K562 (cell line): ENCODE results near the gene NTN1. TPM values are rescaled to one million over a fixed set of nuclear protein-coding genes. Genes with fewer than 3 reads are reported as not detected.

Experiments
- ATAC-seq: fragments of 200-7000 bp; cut with Tn5 transposase; 3 replicates; pipeline ENCODE4 v1.9.1; 2020; ENCODE audit warnings: moderate library complexity
- BruUV-seq: library from RNA; stranded (reverse); fragments of 400-500 nt; replicated peaks from 2 replicates; lab custom pipeline; 2021; lab: Mats Ljungman, UMichigan
- CTCF ChIA-PET: fragments of 300-600 bp; formaldehyde crosslinking; extraction: SDS; loops from one replicate; lab custom pipeline; 2021; ENCODE audit warnings: low intra/inter-chr PET ratio; lab: Yijun Ruan, JAX
- POLR2A ChIA-PET: fragments of 300-600, 350-650 bp; sonication (Branson Sonifier 250); formaldehyde crosslinking; extraction: SDS; loops from one replicate; lab custom pipeline; 2021; ENCODE audit warnings: antibody characterized with exemption, inconsistent platforms; lab: Yijun Ruan, JAX
- DNase-seq, 4 experiments: peaks; one replicate each; pipeline versions ENCODE4 v3.0.0 to v3.0.0-alpha.2; 2011 to 2018; ENCODE audit warnings: low spot score in 3 of 4, mixed read lengths in 3 of 4; ENCODE audit errors: extremely low read depth in 1 of 4
- FAIRE-seq: peaks from 2 replicates; lab custom pipeline; 2011; peaks lifted over from hg19 to GRCh38; lab: Jason Lieb, UNC
- H2AFZ ChIP-seq: 2 replicates; pipeline ENCODE4 v1.6.0; 2011; ENCODE audit warnings: low read depth, low read length, control low read depth, inconsistent platforms
- H3K27ac ChIP-seq: fragments of 200-600 bp; 3 replicates; pipeline ENCODE4 v1.8.0; 2011; ENCODE audit warnings: low read depth, mild to moderate bottlenecking, control low read depth, inconsistent platforms, low read length, moderate library complexity, mixed read lengths; ENCODE audit errors: extremely low read depth
- H3K27me3 ChIP-seq, 2 experiments: fragments of 300-600 bp in 1 of 2; 2 replicates in 1 of 2; 3 replicates in 1 of 2; pipeline versions ENCODE4 v1.6.0 to v1.8.0; 2011; ENCODE audit warnings: inconsistent platforms in 2 of 2, low read length in 2 of 2, mild to moderate bottlenecking in 1 of 2, mixed read lengths in 1 of 2, moderate library complexity in 1 of 2; ENCODE audit not compliant: control insufficient read depth in 2 of 2, insufficient read depth in 2 of 2
- H3K36me3 ChIP-seq: fragments of 300-600 bp; 3 replicates; pipeline ENCODE4 v1.8.0; 2011; ENCODE audit warnings: mild to moderate bottlenecking, low read length, inconsistent platforms; ENCODE audit not compliant: control insufficient read depth, insufficient read depth
- H3K4me1 ChIP-seq, 2 experiments: fragments of 200-600 bp in 1 of 2; replicated peaks in 1 of 2; 2 replicates in 1 of 2; 3 replicates in 1 of 2; pipeline versions ENCODE4 v1.5.1 to v1.8.0; 2011; ENCODE audit warnings: inconsistent platforms in 2 of 2, low read length in 2 of 2, mild to moderate bottlenecking in 1 of 2, mixed read lengths in 1 of 2, moderate library complexity in 1 of 2; ENCODE audit not compliant: control insufficient read depth in 2 of 2, insufficient read depth in 2 of 2
- H3K4me2 ChIP-seq: 2 replicates; pipeline ENCODE4 v1.6.1; 2011; ENCODE audit warnings: low read length, control low read depth, inconsistent platforms, mixed read lengths; ENCODE audit not compliant: insufficient read depth
- H3K4me3 ChIP-seq: fragments of 200-600 bp; sonication (generic), shearing (Covaris generic); 2 replicates; pipeline ENCODE4 v1.5.1; 2016; ENCODE audit warnings: control low read depth, inconsistent platforms
- H3K79me2 ChIP-seq: fragments of 200-600 bp; 3 replicates; pipeline ENCODE4 v1.8.0; 2011; ENCODE audit warnings: low read length, inconsistent platforms; ENCODE audit not compliant: control insufficient read depth, insufficient read depth
- H3K9ac ChIP-seq, 2 experiments: 2 replicates each; pipeline versions ENCODE4 v1.6.0 to v1.6.1; 2011; ENCODE audit warnings: low read depth in 2 of 2, low read length in 2 of 2, control low read depth in 1 of 2, inconsistent platforms in 1 of 2, mild to moderate bottlenecking in 1 of 2, mixed read lengths in 1 of 2; ENCODE audit not compliant: insufficient read depth in 1 of 2
- H3K9me1 ChIP-seq: one replicate; pipeline ENCODE4 v1.6.0; 2011; ENCODE audit warnings: inconsistent platforms, mild to moderate bottlenecking, low read length, moderate library complexity; ENCODE audit not compliant: control insufficient read depth, insufficient read depth
- H3K9me3 ChIP-seq: replicated peaks from 2 replicates; pipeline ENCODE4 v1.5.1; 2011; ENCODE audit warnings: low read depth, low read length, inconsistent platforms; ENCODE audit not compliant: control insufficient read depth, insufficient read depth
- H4K20me1 ChIP-seq: replicated peaks from 2 replicates; pipeline ENCODE4 v1.6.1; 2011; ENCODE audit warnings: low read length, inconsistent platforms, mixed read lengths; ENCODE audit not compliant: control insufficient read depth, insufficient read depth
- ATF3 ChIP-seq, 2 experiments: fragments of 450-650 bp in 1 of 2; sonication (generic) in 1 of 2; formaldehyde crosslinking in 1 of 2; IDR thresholded peaks in 1 of 2; conservative IDR thresholded peaks in 1 of 2; 2 replicates each; pipeline versions ENCODE4 v1.6.1 to v1.8.1; 2016 to 2023; ENCODE audit warnings: mild to moderate bottlenecking in 2 of 2, moderate library complexity in 2 of 2, inconsistent platforms in 1 of 2, missing genetic modification reagents in 1 of 2
- CBFB ChIP-seq: sonication (generic); formaldehyde crosslinking; IDR thresholded peaks from 2 replicates; pipeline ENCODE4 v1.4.0; 2020; ENCODE audit warnings: mild to moderate bottlenecking, missing genetic modification reagents
- CBX8 ChIP-seq: fragments of 200-600 bp; sonication (generic); IDR thresholded peaks from 2 replicates; pipeline ENCODE4 v1.6.1; 2012; ENCODE audit warnings: borderline replicate concordance, mixed run types, low read depth, mild to moderate bottlenecking, moderate library complexity, mixed read lengths, low read length, control low read depth, inconsistent platforms; ENCODE audit not compliant: poor library complexity, severe bottlenecking; ENCODE audit errors: extremely low read depth
- CHD2 ChIP-seq: IDR thresholded peaks from 2 replicates; pipeline ENCODE4 v1.6.1; 2011; ENCODE audit warnings: low read depth, low read length
- MLLT1 ChIP-seq, 2 experiments: fragments of 450-650 bp; IDR thresholded peaks; 2 replicates each; pipeline ENCODE4 v1.6.1; 2016
- TCF15 ChIP-seq: fragments of 250-450 bp; sonication (Bioruptor Pico); IDR thresholded peaks from 2 replicates; pipeline ENCODE4 v1.8.0; 2022; ENCODE audit warnings: moderate library complexity, mild to moderate bottlenecking, inconsistent platforms
- TSC22D4 ChIP-seq: fragments of 450-650 bp; IDR thresholded peaks from 2 replicates; pipeline ENCODE4 v1.6.1; 2016; ENCODE audit warnings: missing genetic modification characterization, missing biosample characterization, control low read depth
- ZNF146 ChIP-seq: IDR thresholded peaks from one replicate; pipeline ENCODE4 v1.6.1; 2018; ENCODE audit warnings: missing compliant biosample characterization; ENCODE audit not compliant: unreplicated experiment
- ZNF449 ChIP-seq: fragments of 250-450 bp; sonication (Bioruptor Pico); IDR thresholded peaks from 2 replicates; pipeline ENCODE4 v1.8.0; 2022; ENCODE audit warnings: moderate library complexity, mild to moderate bottlenecking, inconsistent platforms
- ZSCAN29 ChIP-seq: fragments of 450-650 bp; IDR thresholded peaks from 2 replicates; pipeline ENCODE4 v1.6.1; 2017
- WGBS: fragments of 100-300 bp; shearing (Covaris generic); methylation state at CpG from one replicate; pipeline ENCODE4 v1.1.6; 2016; ENCODE audit warnings: low coverage, mixed read lengths; ENCODE audit not compliant: insufficient coverage; ENCODE audit errors: missing lambda C conversion rate; 5-methylcytosine and 5-hydroxymethylcytosine counted together
- in situ Hi-C: fragments of 300-500 bp; cut with MboI; formaldehyde crosslinking; loops from 4 replicates; pipeline ENCODE4 v1.15.0; 2018; ENCODE audit warnings: inconsistent platforms, mixed read lengths
- intact Hi-C: fragments of 100-400 bp; cut with micrococcal nuclease; formaldehyde crosslinking; loops from 2 replicates; pipeline ENCODE4 v1.14.2; 2022
- polyA plus RNA-seq, 8 experiments: library from polyadenylated mRNA; depleted of rRNA in 4 of 8; stranded (reverse) in 5 of 8; unstranded in 3 of 8; fragments of >200 nt; fragmentation: Nextera tagmentation in 2 of 8; fragmentation: Illumina TruSeq in 1 of 8; extraction: Ambion mirVana in 2 of 8; extraction: Trizol in 1 of 8; gene quantifications; 2 replicates each; pipeline versions ENCODE4 v1.2.1 to v1.2.3, GENCODE V29; 2011 to 2014; ENCODE audit warnings: inconsistent platforms in 1 of 8, missing spikeins in 1 of 8
- total RNA-seq, 7 experiments: library from RNA; depleted of rRNA in 6 of 7; stranded (reverse); fragments of >200 nt in 6 of 7; fragmentation: Illumina TruSeq in 2 of 7; extraction: Trizol in 2 of 7; gene quantifications; 2 replicates each; pipeline versions ENCODE4 v1.2.1 to v1.2.3, GENCODE V29; 2011 to 2021; ENCODE audit warnings: low replicate concordance in 1 of 7

Gene NTN1
- total and polyA plus RNA-seq, 9 of the 15 experiments (the other 6 are each of a cell fraction or from before 2014, with no cell fraction given): 0.02 TPM; not detected in 8

GRCh38 chr17:9208381-9209105 lies 187.2 kb downstream of the NTN1 start (continued):
- no peak for TF ChIP-seq TCF15 (CRISPR knock-in tag)
- TF ChIP-seq, all 486 proteins: peak for 0

GRCh38 chr17:9209347-9209746 lies 188.0 kb downstream of the NTN1 start:
- no peak overlapping the region for H3K27ac ChIP-seq
- intact Hi-C loops: no loop called here
- no peaks in the 10 kb centered on the region for H4K20me1 ChIP-seq
- POLR2A ChIA-PET: interaction anchor here (0.7 kb wide), 1 partner anchor 36 kb away, joined by 3 read pairs; no protein-coding TSS in a partner anchor
- TF ChIP-seq CBX8: no peak
- TF ChIP-seq CBFB (CRISPR knock-in tag): no peak
- TF ChIP-seq CHD2: no peak
- TF ChIP-seq ZNF146 (CRISPR knock-in tag): no peak
- no peak for TF ChIP-seq MLLT1 (IDR thresholded peaks at IDR 0.05)
- TF ChIP-seq ZSCAN29: no peak
- no peak for TF ChIP-seq ZNF449
- no peak for TF ChIP-seq TSC22D4 (tag)
- no peak for TF ChIP-seq ATF3 (IDR thresholded peaks at IDR 0.05)
- no peak for TF ChIP-seq ATF3 (CRISPR knock-in tag; conservative IDR thresholded peaks at IDR 0.05)
- TF ChIP-seq, all 486 proteins: peak for 0
- H3K4me2 ChIP-seq: no peak overlapping the region
- no peaks in the 10 kb centered on the region for H3K9me1 ChIP-seq
- FAIRE-seq (no peak), DNase-seq (no peak), ATAC-seq (no peak)
- H3K4me1 ChIP-seq: no peaks in the 10 kb centered on the region
- H3K27me3 ChIP-seq: peaks cover 2 to 13% of the 10 kb centered on the region in 2 experiments; a peak in 2 of 5 replicates
- H3K79me2 ChIP-seq: no peaks in the 10 kb centered on the region
- WGBS: 4% methylated on average over 3 of the region's 5 CpGs
- no peaks in the 10 kb centered on the region for H3K36me3 ChIP-seq
- no peak overlapping the region for H3K9ac ChIP-seq
- no TSS peak for BruUV-seq
- CTCF ChIA-PET: no interaction called here
- in situ Hi-C loops: no loop called here
- no peak overlapping the region for H3K4me3 ChIP-seq
- no peaks in the 10 kb centered on the region for H3K9me3 ChIP-seq
- no peak overlapping the region for H2AFZ ChIP-seq
